HCT116 (cell line): Measurements from ENCODE around the gene NABP1. TPM values are rescaled to one million over a fixed set of nuclear protein-coding genes. Genes with fewer than 3 reads are reported as not detected.

Experiments used
- ATAC-seq: fragments of 200-7000 bp; cut with Tn5 transposase; 2 replicates; pipeline ENCODE4 v1.9.1; 2020; ENCODE audit warnings: mild to moderate bottlenecking, moderate library complexity
- BruUV-seq: library from RNA; stranded (reverse); fragments of 400-500 nt; replicated peaks from 2 replicates; lab custom pipeline; 2021; lab: Mats Ljungman, UMichigan
- CTCF ChIA-PET: fragments of 300-600 bp; sonication (Branson Sonifier 250); formaldehyde crosslinking; loops from one replicate; lab custom pipeline; 2021; ENCODE audit warnings: antibody characterized with exemption; lab: Charles Lee
- POLR2A ChIA-PET: fragments of 300-600, 350-600 bp; sonication (Branson Sonifier 250); formaldehyde crosslinking; loops from one replicate; lab custom pipeline; 2021; ENCODE audit warnings: antibody characterized with exemption; lab: Charles Lee
- RAD21 ChIA-PET, 2 experiments: fragments of 300-600 bp; sonication (Branson Sonifier 250); formaldehyde crosslinking; loops; one replicate each; lab custom pipeline; 2023; ENCODE audit warnings: low total read pairs in 2 of 2; ENCODE audit not compliant: uncharacterized antibody in 2 of 2, unreplicated experiment in 2 of 2, low non-redundant PET in 1 of 2; lab: Charles Lee
- DNase-seq: peaks from one replicate; pipeline ENCODE4 v3.0.0-alpha.2; 2010; ENCODE audit warnings: low read depth, low spot score
- H2AFZ ChIP-seq: fragments of 200-600 bp; shearing (Covaris generic), sonication (generic); 2 replicates; pipeline ENCODE4 v1.6.1; 2017; ENCODE audit warnings: low read depth, mixed run types, mixed read lengths, antibody characterized with exemption, low read length; ENCODE audit not compliant: poor library complexity, severe bottlenecking
- H3K27ac ChIP-seq: 2 replicates; pipeline ENCODE4 v1.5.1; 2012; ENCODE audit warnings: low read depth, low read length
- H3K27me3 ChIP-seq: fragments of 200-600 bp; sonication (generic); 2 replicates; pipeline ENCODE4 v1.6.1; 2016; ENCODE audit warnings: mixed run types, low read length, mixed read lengths; ENCODE audit not compliant: insufficient read depth
- H3K36me3 ChIP-seq, 2 experiments: fragments of 200-500 bp in 1 of 2; fragments of 200-600 bp in 1 of 2; sonication (Bioruptor generic) in 1 of 2; sonication (generic) in 1 of 2; 2 replicates each; pipeline versions ENCODE4 v1.5.1 to v1.6.1; 2014 to 2016; ENCODE audit warnings: low read length in 2 of 2, inconsistent platforms in 1 of 2, mixed read lengths in 1 of 2, mixed run types in 1 of 2; ENCODE audit not compliant: insufficient read depth in 2 of 2, control insufficient read depth in 1 of 2
- H3K4me1 ChIP-seq, 2 experiments: fragments of 200-600 bp in 1 of 2; sonication (generic) in 1 of 2; 2 replicates each; pipeline versions ENCODE4 v1.5.1 to v1.6.1; 2012 to 2017; ENCODE audit warnings: low read length in 2 of 2, inconsistent platforms in 1 of 2, mild to moderate bottlenecking in 1 of 2, mixed read lengths in 1 of 2, mixed run types in 1 of 2, moderate library complexity in 1 of 2; ENCODE audit not compliant: insufficient read depth in 2 of 2, control insufficient read depth in 1 of 2
- H3K4me2 ChIP-seq: fragments of 200-600 bp; sonication (generic); 2 replicates; pipeline ENCODE4 v1.6.1; 2017; ENCODE audit warnings: mixed run types, low read length, mixed read lengths
- H3K4me3 ChIP-seq, 2 experiments: fragments of 200-600 bp in 1 of 2; sonication (generic) in 1 of 2; replicated peaks in 1 of 2; 2 replicates each; pipeline ENCODE4 v1.5.1; 2011 to 2016; ENCODE audit warnings: low read length in 2 of 2, control low read depth in 1 of 2, low read depth in 1 of 2, mild to moderate bottlenecking in 1 of 2, mixed read lengths in 1 of 2, mixed run types in 1 of 2
- H3K79me2 ChIP-seq: fragments of 200-600 bp; sonication (generic); 2 replicates; pipeline ENCODE4 v1.6.1; 2017; ENCODE audit warnings: mild to moderate bottlenecking, mixed run types, low read length, moderate library complexity, mixed read lengths; ENCODE audit not compliant: insufficient read depth
- H3K9ac ChIP-seq: fragments of 200-600 bp; sonication (generic); 2 replicates; pipeline ENCODE4 v1.6.1; 2016; ENCODE audit warnings: low read length, mixed read lengths
- H3K9me2 ChIP-seq: fragments of 200-600 bp; sonication (generic), shearing (Covaris generic); 2 replicates; pipeline ENCODE4 v1.6.1; 2017; ENCODE audit warnings: mixed run types, mild to moderate bottlenecking, moderate library complexity; ENCODE audit not compliant: insufficient read depth
- H3K9me3 ChIP-seq, 2 experiments: fragments of 200-500 bp in 1 of 2; fragments of 200-600 bp in 1 of 2; sonication (Bioruptor generic) in 1 of 2; sonication (generic) in 1 of 2; 2 replicates each; pipeline ENCODE4 v1.6.1; 2014 to 2017; ENCODE audit warnings: low read length in 2 of 2, mixed read lengths in 2 of 2, inconsistent platforms in 1 of 2, low read depth in 1 of 2, mild to moderate bottlenecking in 1 of 2, mixed run types in 1 of 2, moderate library complexity in 1 of 2; ENCODE audit not compliant: control insufficient read depth in 1 of 2, insufficient read depth in 1 of 2
- H4K20me1 ChIP-seq: fragments of 200-600 bp; sonication (generic), shearing (Covaris generic); 2 replicates; pipeline ENCODE4 v1.6.1; 2017; ENCODE audit warnings: mixed run types, mild to moderate bottlenecking, moderate library complexity; ENCODE audit not compliant: insufficient read depth
- CBX3 ChIP-seq: IDR thresholded peaks from 2 replicates; pipeline ENCODE4 v1.6.1; 2012; ENCODE audit warnings: low read depth
- CEBPB ChIP-seq: IDR thresholded peaks from 2 replicates; pipeline ENCODE4 v1.6.1; 2012; ENCODE audit warnings: low read depth
- CTCF ChIP-seq, 3 experiments: fragments of 200-600 bp in 1 of 3; sonication (generic) in 1 of 3; IDR thresholded peaks in 2 of 3; conservative IDR thresholded peaks in 1 of 3; 2 replicates each; pipeline ENCODE4 v1.5.1; 2012 to 2017; ENCODE audit warnings: low read depth in 2 of 3, low read length in 2 of 3, antibody characterized with exemption in 1 of 3, borderline replicate concordance in 1 of 3, control low read depth in 1 of 3, mild to moderate bottlenecking in 1 of 3, mixed read lengths in 1 of 3, mixed run types in 1 of 3, moderate library complexity in 1 of 3; ENCODE audit not compliant: insufficient read depth in 1 of 3
- EGR1 ChIP-seq: IDR thresholded peaks from 2 replicates; pipeline ENCODE4 v1.6.1; 2012; ENCODE audit warnings: low read depth
- ELF1 ChIP-seq: IDR thresholded peaks from 2 replicates; pipeline ENCODE4 v1.6.1; 2012; ENCODE audit warnings: low read depth, borderline replicate concordance
- EZH2 ChIP-seq: fragments of 200-600 bp; sonication (generic); IDR thresholded peaks from 2 replicates; pipeline ENCODE4 v1.6.1; 2017; ENCODE audit warnings: antibody characterized with exemption, mixed run types
- EZH2phosphoT487 ChIP-seq: fragments of 200-600 bp; IDR thresholded peaks from 2 replicates; pipeline ENCODE4 v1.6.1; 2018; ENCODE audit warnings: antibody characterized with exemption, borderline replicate concordance
- FOSL1 ChIP-seq: IDR thresholded peaks from 2 replicates; pipeline ENCODE4 v1.6.1; 2012; ENCODE audit warnings: low read depth
- MAX ChIP-seq: IDR thresholded peaks from 2 replicates; pipeline ENCODE4 v1.6.1; 2012
- POLR2A ChIP-seq: IDR thresholded peaks from 2 replicates; pipeline ENCODE4 v1.7.0; 2011; ENCODE audit warnings: borderline replicate concordance; ENCODE audit not compliant: insufficient read depth, insufficient read length; ENCODE audit errors: extremely low read depth
- POLR2AphosphoS5 ChIP-seq: IDR thresholded peaks from 2 replicates; pipeline ENCODE4 v1.6.1; 2011; ENCODE audit warnings: mild to moderate bottlenecking, low read depth, low read length, moderate library complexity
- RAD21 ChIP-seq: IDR thresholded peaks from 2 replicates; pipeline ENCODE4 v1.6.1; 2012; ENCODE audit warnings: low read depth, mild to moderate bottlenecking
- SIN3A ChIP-seq: IDR thresholded peaks from 2 replicates; pipeline ENCODE4 v1.6.1; 2012; ENCODE audit warnings: low read depth
- SP1 ChIP-seq: IDR thresholded peaks from 2 replicates; pipeline ENCODE4 v1.6.1; 2012; ENCODE audit warnings: low read depth
- SRF ChIP-seq: IDR thresholded peaks from 2 replicates; pipeline ENCODE4 v1.6.1; 2012; ENCODE audit warnings: low read depth
- ZNF274 ChIP-seq: fragments of 200-500 bp; sonication (Bioruptor generic); IDR thresholded peaks from 2 replicates; pipeline ENCODE4 v1.6.1; 2014; ENCODE audit warnings: mild to moderate bottlenecking, low read depth, low read length, inconsistent platforms
- intact Hi-C: fragments of 100-400 bp; cut with micrococcal nuclease; formaldehyde crosslinking; loops from 2 replicates; pipeline ENCODE4 v1.10.0; 2022
- total RNA-seq: library from RNA; stranded (reverse); gene quantifications from one replicate; pipeline ENCODE4 v1.2.1, GENCODE V29; 2021; ENCODE audit not compliant: unreplicated experiment

The NABP1 gene
- total RNA-seq, 1 experiment from 2014 or later, result 39.3 TPM

DNA sequence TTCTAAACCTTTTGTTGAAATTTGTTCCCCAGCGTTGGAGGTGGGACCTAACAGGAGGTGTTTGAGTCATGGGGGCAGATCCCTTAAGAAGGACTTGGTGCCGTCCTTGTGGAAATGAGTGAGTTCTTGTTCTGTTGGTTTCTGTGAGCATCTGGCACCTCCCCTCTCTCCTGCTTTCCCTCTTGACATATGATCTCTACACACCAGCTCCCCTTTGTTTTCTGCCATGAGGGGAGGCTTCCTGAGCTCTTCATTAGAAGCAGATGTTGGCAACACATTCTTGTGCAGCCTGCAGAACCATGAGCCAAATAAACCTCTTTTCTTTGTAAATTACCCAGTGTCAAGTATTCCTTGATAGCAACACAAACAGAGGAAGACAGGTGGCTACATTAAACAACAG is 23.8 kb downstream of the NABP1 start:
- H2AFZ ChIP-seq, result no peak overlapping the region
- TF ChIP-seq FOSL1 (no peak), POLR2A (no peak), SP1 (no peak), EGR1 (no peak), CBX3 (no peak), ZNF274 (no peak), POLR2AphosphoS5 (no peak), SRF (no peak), EZH2 (no peak), MAX (no peak), SIN3A (no peak), CEBPB (no peak), ELF1 (no peak), RAD21 (no peak), EZH2phosphoT487 (no peak), CTCF (IDR thresholded peaks at IDR 0.05 in 2 of 3, conservative IDR thresholded peaks at IDR 0.05 in 1 of 3; ENCODE audit: borderline replicate concordance in 1 of 3, insufficient read depth in 1 of 3, low read depth in 2 of 3, low read length in 2 of 3) (no peak)
- POLR2A ChIA-PET, result no interaction called here
- no peaks in the 10 kb centered on the region for H4K20me1 ChIP-seq
- H3K27me3 ChIP-seq, result no peaks in the 10 kb centered on the region
- H3K4me3 ChIP-seq, result no peak overlapping the region
- H3K79me2 ChIP-seq, result no peaks in the 10 kb centered on the region
- RAD21 ChIA-PET, result no interaction called here
- H3K9ac ChIP-seq, result no peak overlapping the region
- H3K9me3 ChIP-seq, result no peaks in the 10 kb centered on the region
- no peak for DNase-seq
- H3K36me3 ChIP-seq, result no peaks in the 10 kb centered on the region
- H3K4me2 ChIP-seq, result no peak overlapping the region
- intact Hi-C loops, result no loop called here
- no peaks in the 10 kb centered on the region for H3K4me1 ChIP-seq
- CTCF ChIA-PET, result no interaction called here
- H3K27ac ChIP-seq, result no peak overlapping the region
- no TSS peak for BruUV-seq
- no peaks in the 10 kb centered on the region for H3K9me2 ChIP-seq
- ATAC-seq, result no peak
